AG09319 (cell line): ENCODE measurements around the gene C4BPA.

Experiments
- DNase-seq: peaks from one replicate; pipeline ENCODE4 v3.0.0-alpha.2; 2010; ENCODE audit warnings: low read depth; ENCODE audit errors: extremely low read depth
- CTCF ChIP-seq: IDR thresholded peaks from 2 replicates; pipeline ENCODE4 v1.5.1; 2011; ENCODE audit warnings: low read depth, mild to moderate bottlenecking, inconsistent platforms, low read length, moderate library complexity

C4BPA gene

GRCh38 chr1:207115269-207115668, 11.2 kb downstream of the C4BPA start:
- DNase-seq, result no peak
- TF ChIP-seq CTCF, result no peak

- no peak for TF ChIP-seq CTCF
- no peak for DNase-seq
Observed at GRCh38 chr1:207124389-207124788, 20.4 kb downstream of the C4BPA start.

GRCh38 chr1:207128336-207128921, 24.4 kb downstream of the C4BPA start:
- TF ChIP-seq CTCF, result no peak
- no peak for DNase-seq

- DNase-seq, result no peak
- no peak for TF ChIP-seq CTCF
Observed at GRCh38 chr1:207129053-207129452, 25.0 kb downstream of the C4BPA start.

- DNase-seq, result no peak
- TF ChIP-seq CTCF, result no peak
Observed at GRCh38 chr1:207130252-207131036, 26.4 kb downstream of the C4BPA start.

GRCh38 chr1:207131163-207131562, 27.1 kb downstream of the C4BPA start:
- TF ChIP-seq CTCF, result no peak
- no peak for DNase-seq

GRCh38 chr1:207134581-207134980, 30.5 kb downstream of the C4BPA start:
- TF ChIP-seq CTCF, result no peak
- DNase-seq, result no peak
